GM12874 (cell line): ENCODE measurements around the gene EFNA5.

Experiments used
- TF ChIP-seq, protein P1 (sequence below): IDR thresholded peaks from 2 replicates; pipeline ENCODE4 v1.5.1; 2011; ENCODE audit warnings: low read depth, mild to moderate bottlenecking, control low read depth, low read length, moderate library complexity; ENCODE audit not compliant: insufficient read depth

The EFNA5 gene

DNA sequence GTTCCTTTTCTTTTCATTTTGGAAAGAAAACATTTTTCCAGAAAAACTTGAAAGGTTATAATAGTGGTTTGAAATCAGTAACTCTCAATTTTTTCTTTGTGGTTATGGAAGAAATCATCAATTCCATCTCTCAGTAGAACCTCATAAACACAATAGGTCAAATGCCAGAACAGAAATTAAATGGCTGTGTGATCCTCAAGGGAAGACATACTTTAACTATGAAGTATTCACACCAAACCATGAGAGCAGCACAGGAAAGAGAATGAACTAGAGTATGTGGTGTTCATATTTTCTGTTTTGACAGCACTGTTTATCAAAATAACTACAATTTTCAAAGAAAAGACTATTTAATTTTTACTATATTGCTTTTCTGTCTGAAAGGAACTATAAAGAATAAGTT is 29.7 kb upstream of the EFNA5 start:
- TF ChIP-seq, protein P1, sequence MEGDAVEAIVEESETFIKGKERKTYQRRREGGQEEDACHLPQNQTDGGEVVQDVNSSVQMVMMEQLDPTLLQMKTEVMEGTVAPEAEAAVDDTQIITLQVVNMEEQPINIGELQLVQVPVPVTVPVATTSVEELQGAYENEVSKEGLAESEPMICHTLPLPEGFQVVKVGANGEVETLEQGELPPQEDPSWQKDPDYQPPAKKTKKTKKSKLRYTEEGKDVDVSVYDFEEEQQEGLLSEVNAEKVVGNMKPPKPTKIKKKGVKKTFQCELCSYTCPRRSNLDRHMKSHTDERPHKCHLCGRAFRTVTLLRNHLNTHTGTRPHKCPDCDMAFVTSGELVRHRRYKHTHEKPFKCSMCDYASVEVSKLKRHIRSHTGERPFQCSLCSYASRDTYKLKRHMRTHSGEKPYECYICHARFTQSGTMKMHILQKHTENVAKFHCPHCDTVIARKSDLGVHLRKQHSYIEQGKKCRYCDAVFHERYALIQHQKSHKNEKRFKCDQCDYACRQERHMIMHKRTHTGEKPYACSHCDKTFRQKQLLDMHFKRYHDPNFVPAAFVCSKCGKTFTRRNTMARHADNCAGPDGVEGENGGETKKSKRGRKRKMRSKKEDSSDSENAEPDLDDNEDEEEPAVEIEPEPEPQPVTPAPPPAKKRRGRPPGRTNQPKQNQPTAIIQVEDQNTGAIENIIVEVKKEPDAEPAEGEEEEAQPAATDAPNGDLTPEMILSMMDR = no peak

- TF ChIP-seq, protein P1 = no peak
Observed at GRCh38 chr5:107699425-107699824, 28.7 kb upstream of the EFNA5 start.

- TF ChIP-seq, protein P1 = no peak
Observed at GRCh38 chr5:107698286-107698685, 27.5 kb upstream of the EFNA5 start.

GRCh38 chr5:107696498-107696897 is 25.8 kb upstream of the EFNA5 start:
- TF ChIP-seq, protein P1 = no peak

DNA sequence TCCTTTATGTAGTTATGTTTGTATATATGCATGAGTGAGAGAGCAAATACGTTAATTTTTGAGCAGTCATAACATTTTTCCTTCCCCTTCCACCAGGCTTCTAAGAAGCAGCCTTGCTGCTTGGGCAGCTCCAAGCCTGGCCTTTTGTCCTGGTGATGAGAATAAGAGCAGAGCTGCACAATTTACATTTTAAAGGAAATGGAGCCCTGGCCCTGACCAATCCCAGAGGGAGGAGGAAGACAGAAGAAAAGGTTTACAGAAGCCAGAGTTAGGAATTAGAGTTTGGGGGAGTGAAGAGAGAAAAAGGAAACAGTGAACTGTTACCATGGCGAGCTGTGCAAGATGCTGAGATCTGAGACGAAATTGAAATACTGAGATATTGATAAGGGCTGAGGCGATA is 25.3 kb upstream of the EFNA5 start:
- TF ChIP-seq, protein P1 = no peak

DNA sequence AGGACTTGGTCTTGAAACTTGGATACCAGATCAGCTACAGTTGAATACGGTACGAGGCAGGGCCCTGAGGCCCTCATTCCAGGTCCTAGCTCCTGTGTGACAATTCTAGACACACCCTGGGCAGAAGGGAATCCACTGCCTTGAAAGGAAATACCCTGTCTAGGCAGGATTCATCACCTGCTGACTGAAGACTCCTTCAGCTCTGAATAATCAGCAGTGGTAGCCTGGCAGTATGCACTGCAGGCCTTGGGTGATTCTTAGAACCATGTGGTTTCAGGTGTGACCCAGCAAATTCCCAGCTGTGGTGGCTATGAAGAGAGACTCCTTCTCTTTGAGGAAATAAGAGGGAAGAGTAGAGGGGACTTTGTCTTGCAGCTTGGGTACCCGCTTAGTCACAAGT is 17.2 kb upstream of the EFNA5 start:
- TF ChIP-seq, protein P1 = no peak

- TF ChIP-seq, protein P1 = no peak
Observed at GRCh38 chr5:107687404-107687803, 16.7 kb upstream of the EFNA5 start.

GRCh38 chr5:107682533-107682932 is 11.8 kb upstream of the EFNA5 start:
- TF ChIP-seq, protein P1 = no peak
